IMR-90 (cell line): ENCODE data around the gene LRFN5. TPM values are rescaled to one million over a fixed set of nuclear protein-coding genes. Genes with fewer than 3 reads are reported as not detected.

Experiments
- ATAC-seq: fragments of 200-7000 bp; cut with Tn5 transposase; 2 replicates; pipeline ENCODE4 v1.9.1; 2020; ENCODE audit warnings: low read depth, mild to moderate bottlenecking, moderate library complexity
- BruUV-seq: library from RNA; stranded (reverse); fragments of 400-500 nt; replicated peaks from 2 replicates; lab custom pipeline; 2021; lab: Mats Ljungman, UMichigan
- CTCF ChIA-PET: fragments of 300-600 bp; formaldehyde crosslinking; extraction: SDS; loops from one replicate; lab custom pipeline; 2021; ENCODE audit warnings: antibody characterized with exemption; lab: Yijun Ruan, JAX
- POLR2A ChIA-PET: fragments of 300-600 bp; sonication (Branson Sonifier 250); formaldehyde crosslinking; loops from one replicate; lab custom pipeline; 2022; ENCODE audit warnings: antibody characterized with exemption; ENCODE audit not compliant: unreplicated experiment; lab: Charles Lee
- DNase-seq: peaks from one replicate; pipeline ENCODE4 v3.0.0; 2013
- H2AFZ ChIP-seq: replicated peaks from 2 replicates; pipeline ENCODE3; 2013; ENCODE audit warnings: low read length, mild to moderate bottlenecking; ENCODE audit not compliant: poor library complexity
- H2AK5ac ChIP-seq: 2 replicates; pipeline ENCODE4 v1.6.1; 2013; ENCODE audit warnings: low read depth, low read length, inconsistent platforms
- H2AK9ac ChIP-seq: replicated peaks from 2 replicates; pipeline ENCODE3; 2013; ENCODE audit warnings: mild to moderate bottlenecking, low read depth, low read length, moderate library complexity; ENCODE audit not compliant: poor library complexity
- H2BK120ac ChIP-seq: 2 replicates; pipeline ENCODE4 v1.6.1; 2013; ENCODE audit warnings: low read depth, low read length, inconsistent platforms
- H2BK15ac ChIP-seq: 3 replicates; pipeline ENCODE4 v1.6.1; 2013; ENCODE audit warnings: low read depth, low read length, inconsistent platforms
- H2BK20ac ChIP-seq: 2 replicates; pipeline ENCODE4 v1.6.1; 2013; ENCODE audit warnings: low read depth, mild to moderate bottlenecking, inconsistent platforms, low read length, moderate library complexity
- H2BK5ac ChIP-seq: 2 replicates; pipeline ENCODE4 v1.6.1; 2013; ENCODE audit warnings: mild to moderate bottlenecking, low read depth, low read length, inconsistent platforms; ENCODE audit not compliant: poor library complexity, severe bottlenecking
- H3K14ac ChIP-seq: replicated peaks from 2 replicates; pipeline ENCODE4 v1.6.1; 2013; ENCODE audit warnings: low read depth, low read length, inconsistent platforms
- H3K18ac ChIP-seq: 2 replicates; pipeline ENCODE4 v1.6.1; 2013; ENCODE audit warnings: low read depth, low read length, control low read depth
- H3K23ac ChIP-seq: 2 replicates; pipeline ENCODE4 v1.6.1; 2013; ENCODE audit warnings: low read depth, low read length, inconsistent platforms
- H3K27ac ChIP-seq: 2 replicates; pipeline ENCODE4 v1.5.1; 2013; ENCODE audit warnings: mild to moderate bottlenecking, control low read depth, low read length; ENCODE audit not compliant: insufficient read depth
- H3K27me3 ChIP-seq: 2 replicates; pipeline ENCODE4 v1.6.1; 2013; ENCODE audit warnings: low read length; ENCODE audit not compliant: control insufficient read depth, insufficient read depth
- H3K36me3 ChIP-seq: 2 replicates; pipeline ENCODE4 v1.6.1; 2013; ENCODE audit warnings: low read length, mixed read lengths; ENCODE audit not compliant: control insufficient read depth, insufficient read depth
- H3K4ac ChIP-seq: 2 replicates; pipeline ENCODE4 v1.6.1; 2013; ENCODE audit warnings: low read depth, low read length, inconsistent platforms
- H3K4me1 ChIP-seq: 2 replicates; pipeline ENCODE4 v1.6.1; 2013; ENCODE audit warnings: low read length, mixed read lengths; ENCODE audit not compliant: control insufficient read depth, insufficient read depth
- H3K4me2 ChIP-seq: 2 replicates; pipeline ENCODE4 v1.6.1; 2013; ENCODE audit warnings: low read depth, mild to moderate bottlenecking, control low read depth, low read length, moderate library complexity
- H3K4me3 ChIP-seq: 2 replicates; pipeline ENCODE4 v1.5.1; 2013; ENCODE audit warnings: low read depth, mild to moderate bottlenecking, control low read depth, low read length, moderate library complexity; ENCODE audit not compliant: insufficient read depth
- H3K56ac ChIP-seq: 2 replicates; pipeline ENCODE4 v1.6.1; 2013; ENCODE audit warnings: low read length, inconsistent platforms; ENCODE audit not compliant: insufficient read depth; ENCODE audit errors: extremely low read depth
- H3K79me1 ChIP-seq, 2 experiments: 2 replicates each; pipeline ENCODE4 v1.6.1; 2013; ENCODE audit warnings: low read length in 2 of 2, inconsistent platforms in 1 of 2, low read depth in 1 of 2
- H3K9ac ChIP-seq: 2 replicates; pipeline ENCODE4 v1.6.1; 2013; ENCODE audit warnings: low read depth, low read length, control low read depth
- H3K9me1 ChIP-seq: 2 replicates; pipeline ENCODE4 v1.6.1; 2013; ENCODE audit warnings: low read length, inconsistent platforms; ENCODE audit not compliant: insufficient read depth
- H3K9me3 ChIP-seq: 2 replicates; pipeline ENCODE4 v1.6.1; 2013; ENCODE audit warnings: low read length; ENCODE audit not compliant: control insufficient read depth, insufficient read depth
- H4K20me1 ChIP-seq: 2 replicates; pipeline ENCODE4 v1.6.1; 2013; ENCODE audit warnings: low read length, inconsistent platforms; ENCODE audit not compliant: insufficient read depth
- H4K5ac ChIP-seq: 2 replicates; pipeline ENCODE4 v1.6.1; 2013; ENCODE audit warnings: mild to moderate bottlenecking, low read depth, low read length, control low read depth
- H4K8ac ChIP-seq, 2 experiments: 2 replicates each; pipeline ENCODE4 v1.6.1; 2013; ENCODE audit warnings: low read depth in 2 of 2, low read length in 2 of 2, control low read depth in 1 of 2, inconsistent platforms in 1 of 2
- H4K91ac ChIP-seq: 2 replicates; pipeline ENCODE4 v1.6.1; 2013; ENCODE audit warnings: low read depth, low read length, inconsistent platforms; ENCODE audit not compliant: insufficient read depth
- BHLHE40 ChIP-seq: fragments of 150-350 bp; IDR thresholded peaks from 2 replicates; pipeline ENCODE4 v1.6.1; 2016; ENCODE audit warnings: mild to moderate bottlenecking, low read depth, low read length
- CEBPB ChIP-seq: IDR thresholded peaks from 2 replicates; pipeline ENCODE4 v1.6.1; 2012; ENCODE audit warnings: low read depth, low read length, improper control_type of control experiment
- CHD1 ChIP-seq: IDR thresholded peaks from 2 replicates; pipeline ENCODE4 v1.6.1; 2012; ENCODE audit warnings: low read depth, low read length, improper control_type of control experiment
- FOS ChIP-seq: fragments of 150-350 bp; IDR thresholded peaks from 2 replicates; pipeline ENCODE4 v1.6.1; 2016; ENCODE audit warnings: low read depth, low read length
- MAFK ChIP-seq: IDR thresholded peaks from 2 replicates; pipeline ENCODE4 v1.6.1; 2012; ENCODE audit warnings: low read depth, low read length, improper control_type of control experiment
- MAZ ChIP-seq: IDR thresholded peaks from 2 replicates; pipeline ENCODE4 v1.6.1; 2012; ENCODE audit warnings: low read depth, mild to moderate bottlenecking, low read length, improper control_type of control experiment, moderate library complexity, borderline replicate concordance
- MXI1 ChIP-seq: IDR thresholded peaks from 2 replicates; pipeline ENCODE4 v1.6.1; 2012; ENCODE audit warnings: low read depth, mild to moderate bottlenecking, low read length, moderate library complexity, borderline replicate concordance
- NFE2L2 ChIP-seq: fragments of 150-350 bp; IDR thresholded peaks from 2 replicates; pipeline ENCODE4 v1.6.1; 2016; ENCODE audit warnings: low read depth, mild to moderate bottlenecking, low read length
- POLR2A ChIP-seq: IDR thresholded peaks from 2 replicates; pipeline ENCODE4 v1.6.1; 2012; ENCODE audit warnings: mild to moderate bottlenecking, low read depth, low read length
- RAD21 ChIP-seq: IDR thresholded peaks from 2 replicates; pipeline ENCODE4 v1.6.1; 2012; ENCODE audit warnings: low read length, improper control_type of control experiment
- RCOR1 ChIP-seq: IDR thresholded peaks from 2 replicates; pipeline ENCODE4 v1.6.1; 2012; ENCODE audit warnings: mild to moderate bottlenecking, low read length, improper control_type of control experiment; ENCODE audit not compliant: insufficient replicate concordance
- RFX5 ChIP-seq: IDR thresholded peaks from 2 replicates; pipeline ENCODE4 v1.8.0; 2012; ENCODE audit warnings: low read depth, mild to moderate bottlenecking, low read length, moderate library complexity
- SMC3 ChIP-seq: fragments of 150-350 bp; IDR thresholded peaks from 2 replicates; pipeline ENCODE4 v1.6.1; 2016; ENCODE audit warnings: low read depth, mild to moderate bottlenecking, antibody characterized with exemption, low read length, moderate library complexity
- USF2 ChIP-seq: fragments of 150-350 bp; IDR thresholded peaks from 2 replicates; pipeline ENCODE4 v1.6.1; 2017; ENCODE audit warnings: mild to moderate bottlenecking, antibody characterized with exemption, low read length, low read depth
- WGBS, 2 experiments: methylation state at CpG; one replicate each; pipeline versions ENCODE4 v1.1.5 to v1.1.7; 2013; ENCODE audit warnings: missing lambda C conversion rate in 2 of 2; ENCODE audit not compliant: insufficient read length in 1 of 2; ENCODE audit errors: extremely low coverage in 2 of 2; 5-methylcytosine and 5-hydroxymethylcytosine counted together
- dilution Hi-C: fragments of 300-500 bp; cut with HindIII; formaldehyde crosslinking; loops from one replicate; pipeline ENCODE4 v1.14.3; 2018; ENCODE audit warnings: low sequenced_read_pairs; ENCODE audit not compliant: unreplicated experiment
- in situ Hi-C: fragments of 300-500 bp; cut with MboI; formaldehyde crosslinking; loops from 3 replicates; pipeline ENCODE4 v1.14.3; 2019; ENCODE audit warnings: low sequenced_read_pairs, inconsistent platforms, mixed read lengths
- intact Hi-C: fragments of 100-400 bp; cut with micrococcal nuclease; formaldehyde crosslinking; loops from 2 replicates; pipeline ENCODE4 v1.10.0; 2022
- polyA plus RNA-seq, 3 experiments: library from polyadenylated mRNA; depleted of rRNA; stranded (reverse); fragments of >200 nt; gene quantifications; 2 replicates each; pipeline ENCODE4 v1.2.3, GENCODE V29; 2012; ENCODE audit warnings: low replicate concordance in 1 of 3
- total RNA-seq: library from RNA; depleted of rRNA; stranded (reverse); fragments of >200 nt; gene quantifications from 2 replicates; pipeline ENCODE4 v1.2.3, GENCODE V29; 2012
- TF ChIP-seq, protein P1 (sequence below): fragments of 150-350 bp; IDR thresholded peaks from 2 replicates; pipeline ENCODE4 v1.6.1; 2016; ENCODE audit warnings: low read depth, mild to moderate bottlenecking, low read length, moderate library complexity, borderline replicate concordance
- TF ChIP-seq, protein P2 (sequence below): conservative IDR thresholded peaks from 2 replicates; pipeline ENCODE4 v1.5.1; 2012; ENCODE audit warnings: mild to moderate bottlenecking, low read depth, low read length, improper control_type of control experiment

Gene LRFN5
- total and polyA plus RNA-seq, 2 of the 4 experiments (the other 2 are of a cell fraction), result 1.8 to 3.6 TPM

- H3K9me1 ChIP-seq, result no peaks in the 10 kb centered on the region
- no peak overlapping the region for H2BK20ac ChIP-seq
- H3K14ac ChIP-seq, result no peak overlapping the region
- H3K4me2 ChIP-seq, result no peak overlapping the region
- no TSS peak for BruUV-seq
- H3K23ac ChIP-seq, result no peak overlapping the region
- no peak overlapping the region for H2AK9ac ChIP-seq
- in situ Hi-C loops (no loop called here), dilution Hi-C loops (no loop called here), intact Hi-C loops (no loop called here)
- H3K9me3 ChIP-seq, result no peaks in the 10 kb centered on the region
- no peak overlapping the region for H4K8ac ChIP-seq
- no peak for TF ChIP-seq BHLHE40
- TF ChIP-seq POLR2A, result no peak
- no peak for TF ChIP-seq NFE2L2
- TF ChIP-seq CEBPB, result no peak
- TF ChIP-seq FOS, result no peak
- no peak for TF ChIP-seq RAD21
- no peak for TF ChIP-seq MAZ
- no peak for TF ChIP-seq RCOR1
- no peak for TF ChIP-seq SMC3
- no peak for TF ChIP-seq MXI1
- no peak for TF ChIP-seq MAFK
- TF ChIP-seq USF2, result no peak
- TF ChIP-seq, protein P1, sequence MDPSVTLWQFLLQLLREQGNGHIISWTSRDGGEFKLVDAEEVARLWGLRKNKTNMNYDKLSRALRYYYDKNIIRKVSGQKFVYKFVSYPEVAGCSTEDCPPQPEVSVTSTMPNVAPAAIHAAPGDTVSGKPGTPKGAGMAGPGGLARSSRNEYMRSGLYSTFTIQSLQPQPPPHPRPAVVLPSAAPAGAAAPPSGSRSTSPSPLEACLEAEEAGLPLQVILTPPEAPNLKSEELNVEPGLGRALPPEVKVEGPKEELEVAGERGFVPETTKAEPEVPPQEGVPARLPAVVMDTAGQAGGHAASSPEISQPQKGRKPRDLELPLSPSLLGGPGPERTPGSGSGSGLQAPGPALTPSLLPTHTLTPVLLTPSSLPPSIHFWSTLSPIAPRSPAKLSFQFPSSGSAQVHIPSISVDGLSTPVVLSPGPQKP, result no peak
- no peak for TF ChIP-seq RFX5
- TF ChIP-seq, protein P2, sequence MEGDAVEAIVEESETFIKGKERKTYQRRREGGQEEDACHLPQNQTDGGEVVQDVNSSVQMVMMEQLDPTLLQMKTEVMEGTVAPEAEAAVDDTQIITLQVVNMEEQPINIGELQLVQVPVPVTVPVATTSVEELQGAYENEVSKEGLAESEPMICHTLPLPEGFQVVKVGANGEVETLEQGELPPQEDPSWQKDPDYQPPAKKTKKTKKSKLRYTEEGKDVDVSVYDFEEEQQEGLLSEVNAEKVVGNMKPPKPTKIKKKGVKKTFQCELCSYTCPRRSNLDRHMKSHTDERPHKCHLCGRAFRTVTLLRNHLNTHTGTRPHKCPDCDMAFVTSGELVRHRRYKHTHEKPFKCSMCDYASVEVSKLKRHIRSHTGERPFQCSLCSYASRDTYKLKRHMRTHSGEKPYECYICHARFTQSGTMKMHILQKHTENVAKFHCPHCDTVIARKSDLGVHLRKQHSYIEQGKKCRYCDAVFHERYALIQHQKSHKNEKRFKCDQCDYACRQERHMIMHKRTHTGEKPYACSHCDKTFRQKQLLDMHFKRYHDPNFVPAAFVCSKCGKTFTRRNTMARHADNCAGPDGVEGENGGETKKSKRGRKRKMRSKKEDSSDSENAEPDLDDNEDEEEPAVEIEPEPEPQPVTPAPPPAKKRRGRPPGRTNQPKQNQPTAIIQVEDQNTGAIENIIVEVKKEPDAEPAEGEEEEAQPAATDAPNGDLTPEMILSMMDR, result no peak
- no peak for TF ChIP-seq CHD1
- no peak overlapping the region for H4K91ac ChIP-seq
- no peak for DNase-seq
- ChIA-PET CTCF (no interaction called here), POLR2A (no interaction called here)
- H3K27ac ChIP-seq, result no peak overlapping the region
- no peaks in the 10 kb centered on the region for H4K20me1 ChIP-seq
- no peak for ATAC-seq
- H2BK120ac ChIP-seq, result no peak overlapping the region
- no peaks in the 10 kb centered on the region for H3K36me3 ChIP-seq
- H3K27me3 ChIP-seq, result no peaks in the 10 kb centered on the region
- no peak overlapping the region for H3K18ac ChIP-seq
- no peak overlapping the region for H2BK5ac ChIP-seq
- no peaks in the 10 kb centered on the region for H3K79me1 ChIP-seq
- H4K5ac ChIP-seq, result no peak overlapping the region
- no peak overlapping the region for H3K9ac ChIP-seq
- no peak overlapping the region for H3K4me3 ChIP-seq
- no peaks in the 10 kb centered on the region for H3K4me1 ChIP-seq
- no CpG with 5 or more reads among the region's 1 CpG for WGBS, 2 experiments
- H3K56ac ChIP-seq, result no peak overlapping the region
- no peak overlapping the region for H2AFZ ChIP-seq
- no peak overlapping the region for H2BK15ac ChIP-seq
- no peak overlapping the region for H3K4ac ChIP-seq
- H2AK5ac ChIP-seq, result no peak overlapping the region
Observed at GRCh38 chr14:41642367-41642766, 35.7 kb downstream of the LRFN5 start.
